ENCODE measurements around the gene GPR78.
"Not testable (repeated sequence)": the region's sequence is repeated elsewhere in the genome, so short reads cannot be mapped to it uniquely, and the experiment has no call there.

Gene GPR78

DNA sequence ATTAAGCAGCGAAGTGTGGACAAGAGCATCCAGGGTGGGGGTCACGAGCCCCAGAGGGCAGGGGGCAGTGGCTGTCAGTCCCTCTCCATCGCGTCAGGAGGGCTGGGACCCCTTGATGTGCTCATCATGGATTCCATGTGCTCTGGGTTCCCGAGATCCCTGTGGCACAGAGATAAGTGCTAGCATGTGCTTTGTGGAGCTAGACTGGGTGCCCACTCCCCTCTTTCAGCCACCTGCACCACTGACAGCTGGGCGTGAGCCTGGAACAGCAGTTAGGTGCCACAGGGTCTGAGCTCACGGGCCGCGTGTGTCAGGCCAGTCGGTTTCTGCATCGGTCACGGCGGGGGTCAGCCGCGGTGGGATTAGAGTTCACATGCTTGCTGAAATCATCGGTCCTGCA is 36.6 kb downstream of the GPR78 start:
- DNase-seq (ENCODE audit: low read depth in 2 of 2) = no peak

DNA sequence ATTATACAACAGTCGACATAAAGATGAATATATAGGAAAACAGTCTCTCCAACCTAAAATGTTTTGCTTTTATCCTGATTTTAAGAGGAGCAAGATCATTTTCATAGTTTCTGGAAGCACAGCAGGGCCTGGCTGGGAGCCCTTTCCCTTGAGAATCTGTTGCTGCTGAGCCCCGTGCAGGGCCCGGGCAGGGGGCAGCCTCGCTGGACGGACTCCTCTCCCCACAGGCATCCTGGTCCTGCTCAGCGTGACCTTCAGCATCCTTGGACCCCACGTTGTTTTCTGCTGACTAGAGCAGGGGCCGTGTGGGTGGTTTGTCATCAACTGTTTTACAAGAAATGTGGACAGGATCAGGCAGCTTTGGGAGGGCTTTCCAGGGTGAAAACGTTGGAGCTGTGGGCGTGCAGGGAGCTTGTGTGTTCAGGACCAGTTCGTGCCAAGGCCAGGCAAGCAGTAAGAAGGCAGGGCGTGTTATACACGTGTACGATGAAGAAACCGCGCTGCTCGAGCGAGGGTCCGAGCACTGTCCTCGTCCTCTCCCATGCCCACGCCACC is 37.4 kb downstream of the GPR78 start:
- no peak for DNase-seq (ENCODE audit: low read depth in 2 of 2)

DNA sequence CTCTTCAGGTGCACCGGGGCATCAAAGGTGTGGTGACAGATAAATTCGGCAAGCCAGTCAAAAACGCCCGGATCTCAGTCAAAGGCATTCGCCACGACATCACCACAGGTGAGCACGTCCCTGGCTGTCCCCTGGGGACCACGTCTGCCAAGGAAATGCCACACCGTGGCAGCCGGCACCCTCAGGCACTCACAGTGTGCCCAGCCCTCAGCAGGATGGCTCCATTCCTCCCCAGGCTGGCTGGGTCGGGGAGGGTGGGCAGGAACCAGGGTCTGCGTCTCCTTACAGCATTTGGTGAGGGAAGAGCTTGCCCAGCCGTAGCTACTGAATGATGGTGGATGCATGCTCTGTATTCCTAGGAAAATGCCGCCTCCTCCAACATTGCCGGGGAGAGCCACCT is 38.2 kb downstream of the GPR78 start:
- DNase-seq (ENCODE audit: low read depth in 2 of 2) = no peak

DNA sequence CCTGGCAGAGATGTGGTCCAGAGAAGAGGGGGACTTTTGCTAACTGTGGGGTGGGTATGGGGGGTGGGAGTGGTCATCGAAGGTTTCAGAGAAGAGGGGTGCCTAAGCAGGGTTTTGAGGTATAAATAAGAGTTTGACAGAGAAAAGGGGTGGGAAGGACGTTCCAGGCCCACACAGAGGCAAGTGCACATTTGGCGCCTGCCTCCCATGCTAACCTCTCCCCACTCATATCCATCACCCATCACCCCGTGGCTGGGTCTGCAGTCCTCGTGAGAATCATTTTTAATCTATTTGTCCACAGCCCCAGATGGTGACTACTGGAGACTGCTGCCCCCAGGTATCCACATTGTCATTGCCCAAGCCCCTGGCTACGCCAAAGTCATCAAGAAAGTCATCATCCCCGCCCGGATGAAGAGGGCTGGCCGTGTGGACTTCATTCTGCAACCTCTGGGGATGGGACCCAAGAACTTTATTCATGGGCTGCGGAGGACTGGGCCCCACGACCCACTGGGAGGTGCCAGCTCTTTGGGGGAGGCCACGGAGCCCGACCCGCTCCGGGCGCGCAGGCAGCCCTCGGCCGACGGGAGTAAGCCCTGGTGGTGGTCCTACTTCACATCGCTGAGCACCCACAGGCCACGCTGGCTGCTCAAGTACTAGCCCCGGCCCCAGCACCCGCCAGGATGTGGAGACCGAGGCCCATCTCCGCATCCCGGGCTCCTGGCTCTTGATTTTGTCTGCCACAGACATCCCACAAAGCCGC is 38.9 kb downstream of the GPR78 start:
- no peak for DNase-seq (ENCODE audit: low read depth in 2 of 2)

DNA sequence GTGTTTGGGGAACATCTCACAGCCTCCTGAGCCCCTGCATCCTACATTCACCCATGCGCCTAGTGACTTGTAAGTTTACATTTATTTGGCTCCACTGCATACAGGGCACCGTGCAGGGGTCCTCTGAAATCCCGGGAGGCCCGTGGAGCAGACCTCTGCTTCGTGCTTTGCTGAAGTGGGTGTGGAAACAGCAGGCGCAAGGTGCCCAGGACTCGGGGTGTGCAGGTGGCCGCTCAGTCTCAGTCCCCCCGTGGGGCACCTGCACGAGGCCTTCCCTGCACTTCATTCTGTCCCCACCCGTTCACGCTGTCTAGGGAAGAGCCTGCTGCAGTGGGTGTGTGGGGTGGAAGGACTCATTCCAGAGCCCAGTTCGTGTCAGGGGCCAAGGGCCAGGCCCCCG is 40.9 kb downstream of the GPR78 start:
- DNase-seq (ENCODE audit: low read depth in 2 of 2) = not testable (repeated sequence)

DNA sequence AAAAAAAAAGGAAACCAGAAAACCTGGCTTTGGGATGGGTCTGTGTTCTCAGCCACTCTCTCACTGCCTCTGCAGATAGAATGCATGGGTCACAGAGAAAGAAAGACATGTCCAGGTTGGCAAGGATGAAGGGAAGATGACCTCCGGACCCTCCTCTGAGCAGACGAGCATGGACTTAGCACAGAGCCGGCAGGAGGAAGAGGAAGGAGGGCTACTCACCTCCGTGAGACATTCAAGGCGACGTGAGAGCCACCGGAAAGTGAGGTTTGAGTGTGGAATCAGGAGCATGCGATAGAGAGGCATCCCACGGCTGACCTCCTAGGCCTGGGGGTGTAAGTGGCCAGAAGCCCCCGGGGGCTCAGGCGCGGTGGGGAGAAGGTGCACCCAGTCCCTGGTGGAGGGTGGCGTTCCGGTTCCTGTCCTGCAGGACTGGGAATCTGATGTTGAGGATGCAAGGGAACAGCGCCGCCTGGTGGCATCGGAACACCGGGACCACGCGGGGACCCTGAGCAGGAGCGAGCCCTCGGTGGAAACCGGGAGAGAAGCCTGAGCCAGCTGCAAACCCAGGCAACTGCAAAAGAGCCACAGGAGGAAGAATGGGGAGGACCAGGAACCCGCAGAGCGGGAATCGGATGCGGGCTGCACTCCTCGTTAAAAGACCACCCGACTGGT is 44.5 kb downstream of the GPR78 start:
- DNase-seq (ENCODE audit: low read depth in 2 of 2) = not testable (repeated sequence)

DNA sequence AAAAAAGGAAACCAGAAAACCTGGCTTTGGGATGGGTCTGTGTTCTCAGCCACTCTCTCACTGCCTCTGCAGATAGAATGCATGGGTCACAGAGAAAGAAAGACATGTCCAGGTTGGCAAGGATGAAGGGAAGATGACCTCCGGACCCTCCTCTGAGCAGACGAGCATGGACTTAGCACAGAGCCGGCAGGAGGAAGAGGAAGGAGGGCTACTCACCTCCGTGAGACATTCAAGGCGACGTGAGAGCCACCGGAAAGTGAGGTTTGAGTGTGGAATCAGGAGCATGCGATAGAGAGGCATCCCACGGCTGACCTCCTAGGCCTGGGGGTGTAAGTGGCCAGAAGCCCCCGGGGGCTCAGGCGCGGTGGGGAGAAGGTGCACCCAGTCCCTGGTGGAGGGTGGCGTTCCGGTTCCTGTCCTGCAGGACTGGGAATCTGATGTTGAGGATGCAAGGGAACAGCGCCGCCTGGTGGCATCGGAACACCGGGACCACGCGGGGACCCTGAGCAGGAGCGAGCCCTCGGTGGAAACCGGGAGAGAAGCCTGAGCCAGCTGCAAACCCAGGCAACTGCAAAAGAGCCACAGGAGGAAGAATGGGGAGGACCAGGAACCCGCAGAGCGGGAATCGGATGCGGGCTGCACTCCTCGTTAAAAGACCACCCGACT is 50.2 kb downstream of the GPR78 start:
- DNase-seq (ENCODE audit: low read depth in 2 of 2) = not testable (repeated sequence)

DNA sequence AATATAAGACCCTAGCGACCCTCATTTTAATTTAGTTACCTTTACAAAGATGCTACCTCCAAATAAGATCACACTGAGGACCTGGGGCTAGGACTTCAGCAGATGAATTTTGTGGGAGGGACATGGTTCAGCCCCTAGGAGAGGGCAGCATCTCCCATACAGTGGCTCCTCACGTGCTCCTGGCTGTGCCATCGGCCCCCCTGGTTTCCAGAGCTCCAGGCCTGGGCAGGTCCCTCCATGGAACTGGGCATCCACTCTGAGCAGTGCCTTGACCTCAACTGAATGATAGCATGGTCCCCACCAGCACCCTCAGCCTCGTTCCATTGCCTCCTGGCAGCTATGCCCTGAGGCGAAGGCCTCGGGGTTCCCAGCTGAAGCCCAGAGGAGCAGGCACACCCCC is 51.7 kb downstream of the GPR78 start:
- not testable (repeated sequence) for DNase-seq (ENCODE audit: low read depth in 2 of 2)

DNA sequence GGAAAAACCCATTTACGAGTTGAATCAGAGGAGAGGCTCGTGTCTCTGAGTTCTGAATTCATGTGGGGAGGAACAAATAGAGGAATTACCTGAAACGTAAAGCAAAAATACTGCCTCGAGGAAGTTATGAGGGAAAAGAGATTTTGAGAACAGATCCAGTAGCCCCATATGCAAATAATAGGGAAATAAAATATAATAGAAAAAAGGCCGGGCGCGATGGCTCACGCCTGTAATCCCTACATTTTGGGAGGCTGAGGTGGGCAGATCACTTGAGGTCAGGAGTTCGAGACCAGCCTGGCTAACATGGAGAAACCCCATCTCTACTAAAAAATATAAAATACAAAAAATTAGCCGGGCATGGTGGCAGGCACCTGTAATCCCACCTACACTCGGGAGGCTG is 54.6 kb downstream of the GPR78 start:
- DNase-seq (ENCODE audit: low read depth in 2 of 2) = not testable (repeated sequence)

DNA sequence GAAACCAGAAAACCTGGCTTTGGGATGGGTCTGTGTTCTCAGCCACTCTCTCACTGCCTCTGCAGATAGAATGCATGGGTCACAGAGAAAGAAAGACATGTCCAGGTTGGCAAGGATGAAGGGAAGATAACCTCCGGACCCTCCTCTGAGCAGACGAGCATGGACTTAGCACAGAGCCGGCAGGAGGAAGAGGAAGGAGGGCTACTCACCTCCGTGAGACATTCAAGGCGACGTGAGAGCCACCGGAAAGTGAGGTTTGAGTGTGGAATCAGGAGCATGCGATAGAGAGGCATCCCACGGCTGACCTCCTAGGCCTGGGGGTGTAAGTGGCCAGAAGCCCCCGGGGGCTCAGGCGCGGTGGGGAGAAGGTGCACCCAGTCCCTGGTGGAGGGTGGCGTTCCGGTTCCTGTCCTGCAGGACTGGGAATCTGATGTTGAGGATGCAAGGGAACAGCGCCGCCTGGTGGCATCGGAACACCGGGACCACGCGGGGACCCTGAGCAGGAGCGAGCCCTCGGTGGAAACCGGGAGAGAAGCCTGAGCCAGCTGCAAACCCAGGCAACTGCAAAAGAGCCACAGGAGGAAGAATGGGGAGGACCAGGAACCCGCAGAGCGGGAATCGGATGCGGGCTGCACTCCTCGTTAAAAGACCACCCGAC is 55.8 kb downstream of the GPR78 start:
- DNase-seq (ENCODE audit: low read depth in 2 of 2) = not testable (repeated sequence)

Data from stimulated activated CD8-positive, alpha-beta memory T cell treated with anti-CD3 and anti-CD28 coated beads, Interleukin-15, amount 100 ng/mL, for 48 hours (primary cell).